Progenitor cell of endocrine pancreas (in vitro differentiated cells): Measurements from ENCODE around the gene POLE2. TPM values are rescaled to one million over a fixed set of nuclear protein-coding genes. Genes with fewer than 3 reads are reported as not detected.

Experiments used
- DNase-seq: peaks from one replicate; pipeline ENCODE4 v3.0.0; 2021; ENCODE audit warnings: low spot score; ENCODE audit not compliant: unreplicated experiment
- H3K27ac Mint-ChIP-seq: 2 replicates; pipeline ENCODE4 v1.8.0; 2021; ENCODE audit warnings: mild to moderate bottlenecking, moderate library complexity, mixed read lengths
- H3K27me3 Mint-ChIP-seq: 2 replicates; pipeline ENCODE4 v1.8.0; 2021; ENCODE audit warnings: mixed read lengths
- H3K36me3 Mint-ChIP-seq: 2 replicates; pipeline ENCODE4 v1.8.0; 2022; ENCODE audit warnings: mixed read lengths; ENCODE audit not compliant: insufficient read depth
- H3K4me1 Mint-ChIP-seq: 2 replicates; pipeline ENCODE4 v1.8.0; 2021; ENCODE audit warnings: low read depth, mixed read lengths
- H3K4me3 Mint-ChIP-seq: 2 replicates; pipeline ENCODE4 v1.8.0; 2021; ENCODE audit warnings: low read depth, mild to moderate bottlenecking, moderate library complexity, mixed read lengths
- H3K9me3 Mint-ChIP-seq: 2 replicates; pipeline ENCODE4 v1.8.0; 2021; ENCODE audit warnings: low read depth, mixed read lengths
- total RNA-seq: library from RNA; stranded (reverse); gene quantifications from 2 replicates; pipeline ENCODE4 v1.2.1, GENCODE V29; 2021
- TF ChIP-seq, protein P1 (sequence below): fragments of 200-600 bp; sonication (generic); IDR thresholded peaks from one replicate; pipeline ENCODE4 v1.5.0; 2021; ENCODE audit warnings: antibody characterized with exemption, mild to moderate bottlenecking; ENCODE audit not compliant: unreplicated experiment

The POLE2 gene
- total RNA-seq, 1 donor from 2014 or later: 14.9 TPM

DNA sequence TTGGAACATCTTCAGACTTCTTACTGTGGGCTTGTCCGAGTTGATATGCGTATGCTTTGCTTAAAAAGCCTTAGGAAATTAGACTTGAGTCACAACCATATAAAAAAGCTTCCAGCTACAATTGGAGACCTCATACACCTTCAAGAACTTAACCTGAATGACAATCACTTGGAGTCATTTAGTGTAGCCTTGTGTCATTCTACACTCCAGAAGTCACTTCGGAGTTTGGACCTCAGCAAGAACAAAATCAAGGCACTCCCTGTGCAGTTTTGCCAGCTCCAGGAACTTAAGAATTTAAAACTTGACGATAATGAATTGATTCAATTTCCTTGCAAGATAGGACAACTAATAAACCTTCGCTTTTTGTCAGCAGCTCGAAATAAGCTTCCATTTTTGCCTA is 80.4 kb downstream of the POLE2 start:
- TF ChIP-seq, protein P1, sequence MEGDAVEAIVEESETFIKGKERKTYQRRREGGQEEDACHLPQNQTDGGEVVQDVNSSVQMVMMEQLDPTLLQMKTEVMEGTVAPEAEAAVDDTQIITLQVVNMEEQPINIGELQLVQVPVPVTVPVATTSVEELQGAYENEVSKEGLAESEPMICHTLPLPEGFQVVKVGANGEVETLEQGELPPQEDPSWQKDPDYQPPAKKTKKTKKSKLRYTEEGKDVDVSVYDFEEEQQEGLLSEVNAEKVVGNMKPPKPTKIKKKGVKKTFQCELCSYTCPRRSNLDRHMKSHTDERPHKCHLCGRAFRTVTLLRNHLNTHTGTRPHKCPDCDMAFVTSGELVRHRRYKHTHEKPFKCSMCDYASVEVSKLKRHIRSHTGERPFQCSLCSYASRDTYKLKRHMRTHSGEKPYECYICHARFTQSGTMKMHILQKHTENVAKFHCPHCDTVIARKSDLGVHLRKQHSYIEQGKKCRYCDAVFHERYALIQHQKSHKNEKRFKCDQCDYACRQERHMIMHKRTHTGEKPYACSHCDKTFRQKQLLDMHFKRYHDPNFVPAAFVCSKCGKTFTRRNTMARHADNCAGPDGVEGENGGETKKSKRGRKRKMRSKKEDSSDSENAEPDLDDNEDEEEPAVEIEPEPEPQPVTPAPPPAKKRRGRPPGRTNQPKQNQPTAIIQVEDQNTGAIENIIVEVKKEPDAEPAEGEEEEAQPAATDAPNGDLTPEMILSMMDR: no peak
- no peak overlapping the region for H3K4me3 Mint-ChIP-seq
- peaks cover 8% of the 10 kb centered on the region for H3K36me3 Mint-ChIP-seq
- no peaks in the 10 kb centered on the region for H3K9me3 Mint-ChIP-seq
- no peaks in the 10 kb centered on the region for H3K27me3 Mint-ChIP-seq
- H3K27ac Mint-ChIP-seq: no peak overlapping the region
- DNase-seq: no peak
- H3K4me1 Mint-ChIP-seq: no peaks in the 10 kb centered on the region

DNA sequence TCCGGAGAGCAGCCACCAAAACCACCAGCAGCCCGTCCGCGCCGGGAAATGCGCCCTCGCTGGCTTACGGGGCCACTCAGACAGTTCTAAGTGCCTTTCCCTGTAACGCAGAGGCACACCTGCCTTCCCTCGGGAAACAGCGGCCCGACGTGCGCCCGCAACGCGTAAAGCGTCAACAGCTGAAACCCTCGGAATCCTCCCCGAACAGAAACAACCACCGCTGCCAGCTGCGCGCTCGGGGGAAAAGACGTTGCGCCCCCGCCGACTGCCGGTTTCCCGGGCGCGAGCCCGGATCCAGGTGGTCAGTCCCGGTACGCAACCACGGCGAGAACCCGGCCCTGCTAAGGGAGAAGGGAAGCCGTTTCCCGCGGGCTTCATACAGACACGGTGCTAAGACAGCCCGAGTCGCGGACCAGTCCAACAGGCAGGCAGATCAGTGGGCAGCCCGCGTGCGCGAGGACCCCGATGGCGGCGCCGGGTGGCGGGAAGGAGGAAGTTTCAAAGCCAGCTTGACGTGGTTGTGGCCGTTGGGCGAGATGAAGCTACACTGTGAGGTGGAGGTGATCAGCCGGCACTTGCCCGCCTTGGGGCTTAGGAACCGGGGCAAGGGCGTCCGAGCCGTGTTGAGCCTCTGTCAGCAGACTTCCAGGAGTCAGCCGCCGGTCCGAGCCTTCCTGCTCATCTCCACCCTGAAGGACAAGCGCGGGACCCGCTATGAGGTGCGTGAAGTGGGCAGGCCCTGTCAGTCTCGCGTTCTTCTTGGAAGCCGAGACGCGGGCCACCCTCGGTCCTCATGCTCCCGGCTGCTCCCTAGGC is 89.3 kb downstream of the POLE2 start, which contains the start of gene LRR1:
LRR1 (plus strand) TSS at position 456 of the 816 bp plus-strand sequence; CDS start at position 537, 81 bp downstream.
- H3K4me1 Mint-ChIP-seq: peaks cover 33% of the 10 kb centered on the region
- peak within 1 kb of the TSS; percentile 86 for H3K4me3 Mint-ChIP-seq
- no peaks in the 10 kb centered on the region for H3K36me3 Mint-ChIP-seq
- H3K27me3 Mint-ChIP-seq: no peaks in the 10 kb centered on the region
- H3K9me3 Mint-ChIP-seq: no peaks in the 10 kb centered on the region
- DNase-seq: peak; percentile 83
- H3K27ac Mint-ChIP-seq: peak within 1 kb of the TSS; percentile 98
- TF ChIP-seq, protein P1: no peak

DNA sequence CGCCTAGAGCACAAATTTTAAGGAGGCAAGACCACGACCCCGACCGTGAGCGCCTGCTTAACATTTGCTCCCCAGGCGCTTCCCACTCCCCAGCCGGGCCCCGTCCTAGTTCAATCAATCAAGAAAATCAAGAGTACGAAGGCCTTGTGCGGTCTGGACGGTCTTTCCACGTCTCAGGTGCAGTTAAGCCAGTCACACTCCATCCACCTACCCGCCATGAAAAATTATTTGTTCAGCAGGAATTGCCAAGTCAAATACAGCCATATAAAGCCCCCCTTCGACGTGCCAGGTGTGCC is 89.9 kb downstream of the POLE2 start:
- Mint-ChIP-seq H3K4me1 (peaks cover 34% of the 10 kb centered on the region), H3K27me3 (no peaks in the 10 kb centered on the region), H3K4me3 (peak overlapping the region; percentile 86), H3K9me3 (no peaks in the 10 kb centered on the region), H3K36me3 (no peaks in the 10 kb centered on the region), H3K27ac (peak overlapping the region; percentile 98)
- TF ChIP-seq, protein P1: no peak
- no peak for DNase-seq

DNA sequence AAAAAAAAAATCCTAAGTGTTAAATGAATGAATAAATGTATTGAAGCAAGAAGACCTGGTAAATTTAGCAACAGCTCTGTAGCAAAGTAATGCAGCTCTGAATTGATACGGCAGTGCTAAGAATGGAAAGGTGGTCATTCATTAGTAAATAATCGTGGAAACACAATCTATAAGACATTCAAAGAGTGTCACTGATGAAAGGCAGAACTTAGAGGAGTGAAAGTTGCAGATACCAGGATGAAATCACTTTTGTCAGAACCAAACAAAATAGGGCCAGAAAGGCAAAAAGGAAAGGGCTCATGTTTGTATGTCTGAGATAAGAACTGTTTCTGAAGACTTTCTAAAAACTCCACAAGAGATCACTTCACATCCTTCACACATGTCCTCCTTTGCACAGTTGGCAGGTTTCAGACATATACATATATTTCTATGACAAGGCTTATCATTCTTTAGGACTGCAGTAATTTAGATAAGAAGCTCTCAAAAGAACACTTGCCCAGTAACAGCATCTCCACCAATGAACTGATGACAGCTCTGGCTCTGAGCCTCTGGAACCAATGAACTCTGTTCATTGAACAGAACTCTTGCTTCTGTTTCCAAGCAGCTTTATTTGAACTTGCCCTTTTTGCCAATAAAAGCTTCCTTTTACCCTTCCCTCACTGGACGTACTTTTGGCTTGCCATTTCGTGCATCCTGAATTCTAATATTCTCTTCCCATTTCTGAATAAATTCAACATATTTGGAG is 93.5 kb downstream of the POLE2 start:
- no peaks in the 10 kb centered on the region for H3K36me3 Mint-ChIP-seq
- DNase-seq: no peak
- H3K27me3 Mint-ChIP-seq: no peaks in the 10 kb centered on the region
- TF ChIP-seq, protein P1: no peak
- peaks cover 28% of the 10 kb centered on the region for H3K4me1 Mint-ChIP-seq
- H3K9me3 Mint-ChIP-seq: no peaks in the 10 kb centered on the region
- H3K27ac Mint-ChIP-seq: peak overlapping the region; percentile 93
- H3K4me3 Mint-ChIP-seq: peak overlapping the region; percentile 22

Other genes with a start within 250 kb of the POLE2 start
- 1,117 and 1,256 TPM in 2 replicates for gene RPS29, start 101.8 kb downstream of the POLE2 start, total RNA-seq
- 15.6 and 16.4 TPM in 2 replicates for gene LRR1, start 89.3 kb downstream of the POLE2 start, total RNA-seq
- gene RPL36AL, start 67.6 kb downstream of the POLE2 start, total RNA-seq: 149 and 157 TPM in 2 replicates
- gene MGAT2, start 67.4 kb downstream of the POLE2 start, total RNA-seq: 21.4 and 24.7 TPM in 2 replicates
- 18.9 and 20.5 TPM in 2 replicates for gene DNAAF2, start 53.0 kb downstream of the POLE2 start, total RNA-seq
- gene KLHDC1, start 4.9 kb upstream of the POLE2 start, total RNA-seq: 2.4 and 2.8 TPM in 2 replicates
- gene KLHDC2, start 79.9 kb upstream of the POLE2 start, total RNA-seq: 79.9 and 80.0 TPM in 2 replicates
- gene NEMF, start 164.6 kb upstream of the POLE2 start, total RNA-seq: 86.1 and 86.8 TPM in 2 replicates
- 49.8 and 49.9 TPM in 2 replicates for gene ARF6, start 204.9 kb upstream of the POLE2 start, total RNA-seq